ENCODE data around the gene AFTPH. TPM values are rescaled to one million over a fixed set of nuclear protein-coding genes. Genes with fewer than 3 reads are reported as not detected.

The AFTPH gene
- total RNA-seq, 1 experiment from 2014 or later: 20.1 TPM

- DNase-seq (ENCODE audit: low read depth): no peak
These were observed 106.6 kb downstream of the AFTPH start for GRCh38 chr2:64630752-64631151.

- no peak for DNase-seq (ENCODE audit: low read depth)
These were observed 107.6 kb downstream of the AFTPH start for GRCh38 chr2:64631771-64632170.

GRCh38 chr2:64632835-64633819, 109.0 kb downstream of the AFTPH start:
- DNase-seq (ENCODE audit: low read depth): no peak

GRCh38 chr2:64634345-64635267, 110.5 kb downstream of the AFTPH start:
- no peak for DNase-seq (ENCODE audit: low read depth)

DNA sequence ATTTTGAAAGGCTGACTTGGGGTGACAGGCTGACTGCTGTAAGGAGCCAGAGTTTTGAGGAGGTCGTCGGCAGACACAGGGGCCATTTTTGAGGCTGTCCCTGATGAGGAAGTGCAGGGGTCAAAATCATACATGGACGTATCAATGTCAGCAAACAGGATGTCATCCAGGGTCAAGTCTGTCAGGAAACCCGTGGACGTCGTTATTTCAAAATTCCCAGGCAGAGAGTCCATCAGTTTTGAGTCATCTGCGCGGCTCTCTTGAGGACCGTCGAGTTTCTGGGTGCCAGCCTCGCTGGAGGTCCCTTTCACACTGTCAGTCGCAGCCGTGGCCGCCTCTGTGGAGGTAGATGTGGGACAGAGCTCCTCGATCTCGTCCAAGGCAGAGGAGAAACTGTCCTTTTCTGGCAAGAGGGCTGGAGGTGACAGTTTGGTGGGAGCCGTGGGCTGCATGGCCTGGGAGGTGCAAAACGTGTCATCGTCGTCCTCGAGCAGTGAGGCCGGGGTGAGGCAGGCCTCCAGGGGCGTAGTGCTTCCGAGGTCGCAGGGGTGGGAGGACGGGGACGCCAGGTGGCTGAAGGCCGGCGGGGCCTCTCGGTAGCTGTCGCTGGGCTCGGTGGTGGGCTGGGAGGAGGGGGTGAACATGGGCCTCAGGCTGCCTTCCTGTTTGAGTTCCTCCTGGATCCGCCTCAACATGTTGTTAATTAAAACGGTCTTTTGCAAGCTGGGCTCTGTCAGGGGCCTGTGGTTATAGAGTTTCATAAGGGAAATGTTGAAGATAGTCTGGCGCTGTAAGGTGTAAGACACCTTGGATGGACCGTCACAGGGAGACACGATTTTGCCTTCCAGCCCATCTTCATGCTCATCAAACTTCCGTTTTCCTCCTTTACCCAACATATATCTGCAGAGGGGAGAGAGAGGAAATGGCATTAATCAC, 112.1 kb downstream of the AFTPH start:
- DNase-seq (ENCODE audit: low read depth): no peak

- no peak for DNase-seq (ENCODE audit: low read depth)
These were observed 113.0 kb downstream of the AFTPH start for GRCh38 chr2:64637000-64637635.

DNA sequence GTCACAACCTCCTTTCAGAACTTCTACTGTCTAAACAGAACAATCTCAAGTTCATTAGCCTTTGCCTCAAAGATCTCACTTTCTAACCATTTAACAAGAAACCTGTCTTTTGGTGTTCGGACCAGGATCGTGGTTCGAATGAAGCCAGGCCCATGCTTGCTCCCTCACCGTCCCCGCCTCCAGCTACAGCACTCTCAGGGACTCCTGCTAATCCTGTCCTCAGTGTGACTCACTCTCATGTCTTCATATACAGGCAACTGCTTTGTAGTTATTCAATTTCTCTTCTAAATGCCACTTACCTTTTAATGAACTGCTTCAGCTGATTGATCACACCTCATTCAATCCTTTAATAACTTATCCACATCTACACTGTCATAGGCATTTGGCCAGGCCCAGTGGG, 113.8 kb downstream of the AFTPH start:
- no peak for DNase-seq (ENCODE audit: low read depth)

DNA sequence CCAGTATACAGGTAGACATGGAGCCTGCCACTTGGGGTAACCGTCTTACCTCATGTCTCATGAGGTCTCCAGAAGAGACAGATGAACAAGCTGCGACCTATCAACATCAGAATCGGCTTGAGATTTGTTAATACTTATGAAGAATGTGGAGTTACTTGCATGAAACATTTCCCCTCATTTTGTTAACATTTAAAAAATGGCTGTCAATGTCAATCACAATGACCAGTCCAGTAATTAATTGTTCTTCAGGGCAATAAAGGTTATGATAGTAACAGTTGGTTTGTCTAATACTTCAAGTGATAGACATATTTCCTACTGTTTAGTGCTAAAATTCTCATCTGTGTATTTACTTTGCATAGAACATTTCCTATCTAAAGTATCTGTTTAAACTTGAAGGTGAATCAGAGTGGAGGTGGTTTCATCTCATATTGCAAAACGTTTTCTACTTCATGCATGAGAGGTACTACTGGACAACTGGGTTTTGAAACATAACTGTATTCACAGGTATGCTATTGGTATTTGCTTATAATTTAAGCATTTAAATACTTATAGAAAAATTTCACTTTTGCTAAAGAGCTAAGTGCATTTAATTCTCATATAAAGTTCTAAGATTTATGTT, 114.5 kb downstream of the AFTPH start:
- no peak for DNase-seq (ENCODE audit: low read depth)

DNA sequence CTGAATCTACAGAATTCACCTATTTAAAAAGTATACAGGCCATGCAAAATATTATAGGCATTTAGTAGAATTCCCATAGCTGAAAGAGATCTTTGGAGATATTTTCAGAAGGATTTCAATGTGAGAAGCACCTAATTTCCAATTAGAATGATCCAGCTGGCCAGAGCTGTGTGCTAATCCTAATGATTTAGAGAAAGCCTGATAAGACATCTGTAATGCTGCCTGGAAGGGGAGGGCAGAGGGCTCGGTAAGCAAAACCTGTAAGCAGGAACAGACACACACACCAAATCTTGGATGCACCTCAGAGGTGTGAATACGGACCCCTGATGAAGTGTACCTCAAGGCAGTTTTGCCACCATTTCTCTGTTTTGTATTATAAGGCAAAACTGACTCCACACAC, 115.6 kb downstream of the AFTPH start:
- DNase-seq (ENCODE audit: low read depth): no peak

- DNase-seq (ENCODE audit: low read depth): no peak
These were observed 116.3 kb downstream of the AFTPH start for GRCh38 chr2:64640153-64641044.

- DNase-seq (ENCODE audit: low read depth): no peak
These were observed 117.5 kb downstream of the AFTPH start for GRCh38 chr2:64641599-64641998.

Other genes starting within 250 kb of the AFTPH start
- 1.3 and 4.9 TPM in 2 replicates for gene LGALSL, start 70.2 kb upstream of the AFTPH start, total RNA-seq (2014; rRNA removed; shearing (Covaris generic))
- 4.1 and 5.8 TPM in 2 replicates for gene SERTAD2, start 129.6 kb downstream of the AFTPH start, total RNA-seq (2014; rRNA removed; shearing (Covaris generic))

Data from Daoy (cell line).